22Rv1 (cell line): ENCODE results near the gene ADA.

Experiments
- H3K27ac ChIP-seq: fragments of 450-650 bp; 2 replicates; pipeline ENCODE4 v1.5.1; 2017
- ZFX ChIP-seq: fragments of 450-650 bp; IDR thresholded peaks from 2 replicates; pipeline ENCODE4 v1.6.1; 2017; ENCODE audit warnings: antibody characterized with exemption, borderline replicate concordance
- TF ChIP-seq, protein P1 (sequence below): fragments of 450-650 bp; IDR thresholded peaks from 2 replicates; pipeline ENCODE4 v1.5.1; 2017; ENCODE audit warnings: mild to moderate bottlenecking

The ADA gene

DNA sequence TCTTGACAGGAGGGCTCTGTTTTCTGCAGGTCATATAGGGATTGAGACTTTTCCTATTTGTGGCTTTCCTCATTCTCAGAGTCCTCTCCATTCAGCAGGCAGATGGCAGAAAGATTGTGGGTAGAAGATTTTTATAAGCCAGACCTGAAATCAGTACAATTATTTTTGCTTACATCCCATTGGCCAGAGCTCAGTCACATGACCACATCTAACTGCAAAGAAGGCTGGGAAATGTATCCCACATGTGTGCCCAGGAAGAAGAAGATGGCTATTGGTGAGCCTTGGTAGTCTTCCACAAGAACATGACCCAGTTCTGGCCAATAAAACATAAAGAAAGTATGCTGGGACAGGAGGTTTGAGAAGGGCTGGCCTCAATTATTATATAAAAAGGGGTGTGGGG is 42.1 kb upstream of the ADA start:
- no peak overlapping the region for H3K27ac ChIP-seq
- no peak for TF ChIP-seq ZFX
- TF ChIP-seq, protein P1, sequence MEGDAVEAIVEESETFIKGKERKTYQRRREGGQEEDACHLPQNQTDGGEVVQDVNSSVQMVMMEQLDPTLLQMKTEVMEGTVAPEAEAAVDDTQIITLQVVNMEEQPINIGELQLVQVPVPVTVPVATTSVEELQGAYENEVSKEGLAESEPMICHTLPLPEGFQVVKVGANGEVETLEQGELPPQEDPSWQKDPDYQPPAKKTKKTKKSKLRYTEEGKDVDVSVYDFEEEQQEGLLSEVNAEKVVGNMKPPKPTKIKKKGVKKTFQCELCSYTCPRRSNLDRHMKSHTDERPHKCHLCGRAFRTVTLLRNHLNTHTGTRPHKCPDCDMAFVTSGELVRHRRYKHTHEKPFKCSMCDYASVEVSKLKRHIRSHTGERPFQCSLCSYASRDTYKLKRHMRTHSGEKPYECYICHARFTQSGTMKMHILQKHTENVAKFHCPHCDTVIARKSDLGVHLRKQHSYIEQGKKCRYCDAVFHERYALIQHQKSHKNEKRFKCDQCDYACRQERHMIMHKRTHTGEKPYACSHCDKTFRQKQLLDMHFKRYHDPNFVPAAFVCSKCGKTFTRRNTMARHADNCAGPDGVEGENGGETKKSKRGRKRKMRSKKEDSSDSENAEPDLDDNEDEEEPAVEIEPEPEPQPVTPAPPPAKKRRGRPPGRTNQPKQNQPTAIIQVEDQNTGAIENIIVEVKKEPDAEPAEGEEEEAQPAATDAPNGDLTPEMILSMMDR = no peak

DNA sequence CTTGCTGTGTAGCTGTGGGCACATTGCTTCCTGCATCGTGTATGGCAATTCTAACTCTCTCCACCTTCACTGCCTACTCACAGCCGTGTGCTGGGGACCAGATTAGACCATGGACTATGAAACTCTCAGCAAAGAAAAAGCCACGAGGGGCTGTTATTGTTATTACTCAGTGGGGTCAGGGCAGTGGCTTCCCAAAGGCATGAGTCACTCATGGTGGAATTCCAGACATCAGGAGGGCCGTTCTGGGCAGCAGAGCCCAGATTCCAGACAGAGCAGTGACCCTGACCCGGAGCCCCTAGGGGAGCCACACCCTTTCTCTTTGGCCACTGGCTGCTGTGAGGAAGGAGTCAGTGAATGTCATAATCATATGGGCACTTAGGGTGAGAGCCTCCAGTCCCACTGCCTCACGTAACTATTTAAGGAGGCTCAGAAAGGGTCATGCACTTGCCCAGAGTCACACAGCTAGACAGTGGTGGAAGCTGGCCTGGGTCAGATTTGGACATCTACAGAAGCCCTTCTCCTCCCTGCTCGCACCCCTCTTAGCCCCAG is 41.5 kb upstream of the ADA start:
- no peak overlapping the region for H3K27ac ChIP-seq
- TF ChIP-seq, protein P1 = no peak
- no peak for TF ChIP-seq ZFX

DNA sequence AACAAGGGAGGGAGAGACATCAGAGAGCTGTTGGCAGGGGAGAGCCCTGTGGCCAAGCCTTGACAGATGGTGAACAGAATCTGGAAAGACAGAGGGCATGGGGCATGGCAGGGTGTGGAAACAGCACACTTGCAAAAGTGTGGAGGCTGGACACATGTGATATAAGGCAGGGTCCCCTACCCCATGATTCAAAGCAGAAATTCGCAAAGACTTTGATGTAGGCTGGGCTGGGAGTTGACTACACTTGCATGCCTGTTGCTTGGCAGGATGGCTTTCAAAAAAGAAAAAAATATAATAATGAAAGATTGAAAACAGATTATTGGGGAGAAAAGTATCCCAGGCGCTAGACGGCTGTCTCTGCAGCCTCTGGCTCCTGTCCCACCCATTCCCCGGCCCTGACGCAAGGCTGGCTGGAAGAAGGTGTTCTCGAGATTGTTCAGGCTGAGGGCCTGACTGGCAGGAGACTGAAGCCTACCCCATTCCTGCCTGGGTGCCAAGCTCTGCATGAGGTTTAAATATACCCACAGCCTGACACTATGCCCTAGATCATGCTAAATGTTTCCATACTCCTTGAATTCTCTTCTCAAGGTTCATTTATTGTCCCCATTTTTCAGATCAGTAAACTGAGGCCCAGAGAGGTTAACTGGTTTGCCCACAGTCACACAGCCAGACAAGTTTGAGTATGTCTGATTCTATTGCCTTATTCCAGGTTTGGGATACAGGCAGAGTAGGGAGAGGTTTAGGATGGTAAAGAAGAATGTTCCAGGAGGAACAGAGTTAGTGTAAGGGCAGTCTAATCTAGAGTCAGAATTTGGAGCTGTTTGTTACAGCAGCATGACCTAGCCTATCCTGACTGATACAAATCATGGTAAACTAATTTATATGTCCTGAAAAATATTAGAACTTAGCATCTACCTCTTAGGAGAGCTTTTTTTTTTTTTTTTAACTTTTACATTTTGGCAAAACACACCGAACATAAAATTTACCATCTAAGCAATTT is 40.2 kb upstream of the ADA start:
- TF ChIP-seq ZFX = no peak
- TF ChIP-seq, protein P1 = no peak
- no peak overlapping the region for H3K27ac ChIP-seq

DNA sequence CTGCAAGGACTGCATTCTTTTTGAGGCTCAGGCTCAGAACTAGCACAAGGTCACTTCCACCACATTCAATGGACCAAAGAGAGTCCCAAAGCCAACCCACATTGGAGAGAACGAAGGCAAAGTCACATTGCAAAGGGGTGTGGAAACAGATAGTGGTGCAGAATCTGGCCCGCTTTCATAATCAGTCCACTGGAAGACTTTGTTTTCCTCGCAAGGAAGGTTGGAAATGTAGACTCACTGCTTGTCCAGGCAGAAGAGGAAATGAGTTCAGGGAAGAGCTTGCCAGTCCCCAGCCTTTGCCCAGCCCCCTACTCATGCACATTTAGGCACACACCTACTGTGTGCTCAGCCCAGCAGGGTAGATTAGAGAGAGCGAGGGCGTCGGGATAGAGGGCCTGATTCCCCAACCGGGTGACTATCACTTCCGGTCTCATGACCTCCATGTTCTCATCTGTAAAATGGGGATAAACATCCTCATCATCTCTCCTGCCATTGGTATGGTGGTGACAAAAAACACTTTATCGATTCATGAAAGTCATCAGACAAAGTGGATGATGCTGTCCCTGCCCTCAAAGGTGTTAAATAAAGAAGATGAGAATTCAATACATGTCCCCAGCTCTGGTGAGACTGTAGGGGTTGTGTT is 39.4 kb upstream of the ADA start:
- TF ChIP-seq ZFX = no peak
- TF ChIP-seq, protein P1 = no peak
- H3K27ac ChIP-seq = no peak overlapping the region

DNA sequence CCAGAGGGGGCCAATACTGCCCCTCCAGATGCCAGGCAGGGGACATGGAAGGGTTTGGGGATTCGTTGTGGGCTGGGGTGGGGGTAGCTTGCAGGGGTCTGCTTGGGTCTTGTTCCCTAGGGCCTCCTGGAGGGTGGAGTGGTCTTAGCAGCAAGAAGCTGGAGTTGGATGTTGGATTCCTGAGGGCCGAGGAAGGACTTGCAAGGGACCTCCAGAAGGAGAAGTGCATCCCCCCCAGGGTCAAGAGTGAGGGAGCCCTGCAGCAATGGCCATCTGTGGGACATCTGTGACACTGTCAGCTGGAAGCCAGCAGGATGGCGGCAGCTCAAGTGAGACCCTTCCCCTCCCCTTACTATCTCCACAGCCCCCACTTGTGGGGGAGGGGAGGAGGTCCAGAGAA is 38.3 kb upstream of the ADA start:
- no peak overlapping the region for H3K27ac ChIP-seq
- TF ChIP-seq ZFX = no peak
- TF ChIP-seq, protein P1 = no peak

DNA sequence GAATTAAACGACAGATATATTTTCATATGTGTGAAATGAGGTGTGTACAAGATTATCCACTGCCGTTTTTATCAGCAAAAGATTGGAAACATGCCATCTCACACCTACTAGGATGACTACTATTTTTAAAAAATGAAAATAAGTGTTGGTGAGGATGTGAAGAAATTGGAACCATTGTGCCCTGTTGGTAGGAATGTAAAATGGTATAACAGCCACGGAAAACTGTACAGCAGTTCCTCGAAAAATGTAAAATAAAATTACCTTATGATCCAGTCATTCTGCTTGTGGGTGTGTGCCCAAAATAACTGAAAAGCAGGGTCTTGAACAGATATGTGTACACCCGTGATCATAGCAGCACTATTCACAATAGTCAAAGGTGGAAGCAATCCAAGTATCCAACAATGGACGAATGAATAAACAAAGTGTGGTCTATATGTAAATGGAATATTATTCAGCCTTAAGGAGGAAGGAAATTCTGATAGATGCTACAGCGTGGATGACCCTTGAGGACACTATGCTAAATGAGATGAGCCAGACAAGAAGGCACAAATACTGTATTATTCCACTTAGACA is 36.6 kb upstream of the ADA start:
- H3K27ac ChIP-seq = no peak overlapping the region
- TF ChIP-seq, protein P1 = no peak
- TF ChIP-seq ZFX = no peak
